H1 (cell line): ENCODE data around the gene NEFH. TPM values are rescaled to one million over a fixed set of nuclear protein-coding genes. Genes with fewer than 3 reads are reported as not detected.

Source experiments
- NANOG ChIP-seq: IDR thresholded peaks from 2 replicates; pipeline ENCODE4 v1.6.1; 2011; ENCODE audit warnings: low read length, low read depth, mild to moderate bottlenecking, inconsistent platforms; ENCODE audit not compliant: insufficient read depth, poor library complexity, severe bottlenecking
- SIN3A ChIP-seq, 2 experiments: IDR thresholded peaks in 1 of 2; conservative IDR thresholded peaks in 1 of 2; 2 replicates each; pipeline ENCODE4 v1.6.1; 2011 to 2012; ENCODE audit warnings: low read length in 2 of 2, improper control_type of control experiment in 1 of 2, low read depth in 1 of 2, mild to moderate bottlenecking in 1 of 2
- polyA plus RNA-seq, 7 experiments: library from polyadenylated mRNA; depleted of rRNA in 3 of 7; stranded (reverse) in 5 of 7; unstranded in 2 of 7; fragments of >200 nt in 5 of 7; fragments of 200-250 nt in 2 of 7; gene quantifications; 1 replicate in 5 of 7; 2 replicates in 1 of 7; 4 replicates in 1 of 7; pipeline versions ENCODE4 v1.2.1 to v1.2.3, GENCODE V29; 2011 to 2013; ENCODE audit warnings: missing spikeins in 2 of 7, mixed read lengths in 2 of 7
- total RNA-seq: library from RNA; stranded (reverse); fragmentation: NEBNext Ultra II Directional; extraction: Animal tissue kit (Norgen Biotek cat#: 25700); gene quantifications from 2 replicates; pipeline ENCODE4 v1.2.1, GENCODE V29; 2021

The NEFH gene
- total and polyA plus RNA-seq, 2 of the 8 experiments (the other 6 are each of a cell fraction or from before 2014, with no cell fraction given): 0.57 to 2.3 TPM

- TF ChIP-seq NANOG: no peak
- TF ChIP-seq SIN3A (conservative IDR thresholded peaks at IDR 0.05 in 1 of 2, IDR thresholded peaks at IDR 0.05 in 1 of 2; ENCODE audit: low read depth in 1 of 2, low read length in 2 of 2): no peak
Measured at GRCh38 chr22:29451863-29452262, 28.2 kb upstream of the NEFH start (continued).
